DOHH2 (cell line): ENCODE data around the gene SYDE1.

Experiments
- H3F3A ChIP-seq: fragments of 200-600 bp; sonication (generic), shearing (Covaris generic); 2 replicates; pipeline ENCODE4 v1.6.0; 2016; ENCODE audit warnings: antibody characterized with exemption, mild to moderate bottlenecking; ENCODE audit not compliant: control insufficient read depth, insufficient read depth
- H3K27ac ChIP-seq: fragments of 200-600 bp; sonication (generic); 2 replicates; pipeline ENCODE4 v1.5.1; 2014; ENCODE audit warnings: low read depth, mild to moderate bottlenecking, low read length, moderate library complexity
- H3K27me3 ChIP-seq: fragments of 200-600 bp; sonication (generic); 2 replicates; pipeline ENCODE4 v1.6.1; 2014; ENCODE audit warnings: mild to moderate bottlenecking, low read length, mixed read lengths; ENCODE audit not compliant: control insufficient read depth
- H3K36me3 ChIP-seq: fragments of 200-600 bp; sonication (generic); 2 replicates; pipeline ENCODE4 v1.6.1; 2014; ENCODE audit warnings: mild to moderate bottlenecking, low read length, moderate library complexity, mixed read lengths; ENCODE audit not compliant: control insufficient read depth
- H3K4me1 ChIP-seq: fragments of 200-600 bp; sonication (generic); 2 replicates; pipeline ENCODE4 v1.6.1; 2014; ENCODE audit warnings: mild to moderate bottlenecking, low read length, mixed read lengths; ENCODE audit not compliant: control insufficient read depth
- H3K4me2 ChIP-seq: fragments of 200-600 bp; sonication (generic); 2 replicates; pipeline ENCODE4 v1.6.0; 2014; ENCODE audit warnings: mild to moderate bottlenecking, low read length, moderate library complexity
- H3K4me3 ChIP-seq: fragments of 200-600 bp; sonication (generic); 2 replicates; pipeline ENCODE4 v1.5.1; 2014; ENCODE audit warnings: mild to moderate bottlenecking, low read length, mixed read lengths
- H3K79me2 ChIP-seq: fragments of 200-600 bp; sonication (generic); 2 replicates; pipeline ENCODE4 v1.6.1; 2014; ENCODE audit warnings: mild to moderate bottlenecking, low read length, mixed read lengths; ENCODE audit not compliant: control insufficient read depth
- H3K9me2 ChIP-seq: fragments of 200-600 bp; sonication (generic); replicated peaks from 2 replicates; pipeline ENCODE4 v1.6.1; 2014; ENCODE audit warnings: mild to moderate bottlenecking, low read length, mixed read lengths; ENCODE audit not compliant: control insufficient read depth
- H3K9me3 ChIP-seq: fragments of 200-600 bp; sonication (generic); 2 replicates; pipeline ENCODE4 v1.6.1; 2014; ENCODE audit warnings: antibody characterized with exemption, low read length, mixed read lengths; ENCODE audit not compliant: control insufficient read depth, insufficient read depth
- H4K20me1 ChIP-seq: fragments of 200-600 bp; sonication (generic); 2 replicates; pipeline ENCODE4 v1.6.0; 2014; ENCODE audit warnings: low read depth, mild to moderate bottlenecking, antibody characterized with exemption, low read length, moderate library complexity; ENCODE audit not compliant: control insufficient read depth, insufficient read depth
- CTCF ChIP-seq: fragments of 200-600 bp; sonication (generic); IDR thresholded peaks from one replicate; pipeline ENCODE4 v1.5.1; 2014; ENCODE audit warnings: antibody characterized with exemption, mild to moderate bottlenecking, low read depth, low read length; ENCODE audit not compliant: poor library complexity, severe bottlenecking
- EZH2phosphoT487 ChIP-seq: fragments of 200-600 bp; sonication (generic); IDR thresholded peaks from 2 replicates; pipeline ENCODE4 v1.6.1; 2017; ENCODE audit warnings: borderline replicate concordance, mild to moderate bottlenecking, antibody characterized with exemption, low read length, moderate library complexity, mixed read lengths

SYDE1 gene

GRCh38 chr19:15115080-15115479 is 7.9 kb downstream of the SYDE1 start:
- H3K4me2 ChIP-seq, result no peak overlapping the region
- no peak overlapping the region for H3K4me3 ChIP-seq
- no peaks in the 10 kb centered on the region for H3K4me1 ChIP-seq
- H3K9me3 ChIP-seq, result no peaks in the 10 kb centered on the region; the same call in 1 of the 2 replicates
- H3F3A ChIP-seq, result no peaks in the 10 kb centered on the region
- no peak overlapping the region for H3K27ac ChIP-seq
- H3K79me2 ChIP-seq, result no peaks in the 10 kb centered on the region
- TF ChIP-seq CTCF, result no peak
- TF ChIP-seq EZH2phosphoT487, result no peak
- H3K36me3 ChIP-seq, result peaks cover 50% of the 10 kb centered on the region
- no peaks in the 10 kb centered on the region for H4K20me1 ChIP-seq
- no peaks in the 10 kb centered on the region for H3K9me2 ChIP-seq
- no peaks in the 10 kb centered on the region for H3K27me3 ChIP-seq

DNA sequence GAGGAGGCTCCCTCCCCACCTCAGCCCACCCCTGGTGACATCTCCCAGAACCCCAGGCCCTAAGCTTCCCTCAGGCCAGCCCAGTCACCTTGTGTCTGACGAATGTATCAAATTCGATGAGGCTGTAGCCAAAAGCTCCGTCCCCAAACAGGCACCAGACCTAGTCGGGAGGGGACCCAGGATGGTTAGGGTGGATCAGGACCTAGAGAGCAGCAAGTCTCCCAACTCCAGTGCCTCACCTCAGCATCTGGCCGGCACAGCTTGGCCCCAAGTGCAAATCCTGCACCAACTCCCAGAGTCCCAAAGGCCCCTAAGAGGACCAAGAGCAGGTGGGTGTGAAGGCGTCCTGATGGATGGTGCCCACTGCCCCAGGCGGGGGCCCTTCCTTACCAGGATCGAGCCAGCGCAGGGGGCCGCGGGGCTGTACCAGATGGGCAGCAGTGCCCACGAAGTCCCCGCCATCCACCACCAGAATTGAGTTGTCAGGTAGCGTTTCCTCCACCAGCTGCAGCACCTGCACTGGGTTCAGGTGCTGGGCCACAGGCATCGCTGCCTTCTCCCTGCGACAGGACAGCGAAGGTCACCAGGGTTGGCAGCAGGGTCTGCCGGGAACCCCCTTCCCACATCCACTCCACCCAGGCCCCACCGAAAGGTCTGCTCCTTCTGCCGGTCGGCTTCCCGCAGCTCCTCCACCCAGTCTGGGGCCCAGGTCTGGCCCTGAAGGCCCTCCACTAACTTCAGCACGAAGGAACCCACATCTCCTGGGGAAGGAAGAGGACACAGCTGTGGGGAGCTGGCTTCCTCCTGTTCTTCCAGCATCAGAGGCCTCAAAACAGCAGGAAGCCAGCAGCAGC is 8.8 kb downstream of the SYDE1 start:
- H3K4me2 ChIP-seq, result no peak overlapping the region
- no peaks in the 10 kb centered on the region for H3K27me3 ChIP-seq
- no peaks in the 10 kb centered on the region for H3K9me2 ChIP-seq
- TF ChIP-seq CTCF (no peak), EZH2phosphoT487 (no peak)
- H3F3A ChIP-seq, result no peaks in the 10 kb centered on the region
- H4K20me1 ChIP-seq, result no peaks in the 10 kb centered on the region
- H3K4me1 ChIP-seq, result no peaks in the 10 kb centered on the region
- H3K36me3 ChIP-seq, result peaks cover 57% of the 10 kb centered on the region
- no peak overlapping the region for H3K27ac ChIP-seq
- H3K79me2 ChIP-seq, result no peaks in the 10 kb centered on the region
- H3K4me3 ChIP-seq, result no peak overlapping the region
- no peaks in the 10 kb centered on the region; the same call in 1 of the 2 replicates for H3K9me3 ChIP-seq

- Histone ChIP-seq H3F3A (no peaks in the 10 kb centered on the region), H3K4me1 (no peaks in the 10 kb centered on the region), H3K4me2 (no peak overlapping the region), H3K36me3 (peaks cover 61% of the 10 kb centered on the region), H3K27ac (no peak overlapping the region), H4K20me1 (no peaks in the 10 kb centered on the region), H3K4me3 (no peak overlapping the region), H3K79me2 (no peaks in the 10 kb centered on the region), H3K27me3 (no peaks in the 10 kb centered on the region), H3K9me2 (no peaks in the 10 kb centered on the region), H3K9me3 (no peaks in the 10 kb centered on the region; the same call in 1 of the 2 replicates)
- TF ChIP-seq CTCF (no peak), EZH2phosphoT487 (no peak)
Measured at GRCh38 chr19:15116856-15117255, 9.7 kb downstream of the SYDE1 start.
